Astrocyte (in vitro differentiated cells and primary cell): Measurements from ENCODE around the gene PDK3.

Source experiments
- CTCF ChIP-seq: IDR thresholded peaks from 2 replicates; pipeline ENCODE4 v1.5.1; 2011; ENCODE audit warnings: low read depth, mild to moderate bottlenecking, inconsistent platforms, low read length, moderate library complexity; ENCODE audit not compliant: insufficient read depth
- EZH2 ChIP-seq: IDR thresholded peaks from 2 replicates; pipeline ENCODE4 v1.6.1; 2012; ENCODE audit warnings: mild to moderate bottlenecking, low read length, inconsistent platforms; ENCODE audit not compliant: insufficient read depth

- TF ChIP-seq CTCF: no peak
- no peak for TF ChIP-seq EZH2
Observed at GRCh38 chrX:24491741-24492140, 26.7 kb downstream of the PDK3 start.
